Measurements from ENCODE around the gene USP16. TPM values are rescaled to one million over a fixed set of nuclear protein-coding genes. Genes with fewer than 3 reads are reported as not detected.
A peak's percentile ranks its signal among the peaks of the same experiment; 100 is the strongest.
"Not testable (repeated sequence)": the region's sequence is repeated elsewhere in the genome, so short reads cannot be mapped to it uniquely, and the experiment has no call there.

Gene USP16
- total RNA-seq, 2 donors from 2014 or later, result 23.2 to 28.1 TPM

GRCh38 chr21:29007135-29007534 is 17.3 kb upstream of the USP16 start:
- H3K4me3 ChIP-seq, result no peak overlapping the region
- TF ChIP-seq, protein P1, sequence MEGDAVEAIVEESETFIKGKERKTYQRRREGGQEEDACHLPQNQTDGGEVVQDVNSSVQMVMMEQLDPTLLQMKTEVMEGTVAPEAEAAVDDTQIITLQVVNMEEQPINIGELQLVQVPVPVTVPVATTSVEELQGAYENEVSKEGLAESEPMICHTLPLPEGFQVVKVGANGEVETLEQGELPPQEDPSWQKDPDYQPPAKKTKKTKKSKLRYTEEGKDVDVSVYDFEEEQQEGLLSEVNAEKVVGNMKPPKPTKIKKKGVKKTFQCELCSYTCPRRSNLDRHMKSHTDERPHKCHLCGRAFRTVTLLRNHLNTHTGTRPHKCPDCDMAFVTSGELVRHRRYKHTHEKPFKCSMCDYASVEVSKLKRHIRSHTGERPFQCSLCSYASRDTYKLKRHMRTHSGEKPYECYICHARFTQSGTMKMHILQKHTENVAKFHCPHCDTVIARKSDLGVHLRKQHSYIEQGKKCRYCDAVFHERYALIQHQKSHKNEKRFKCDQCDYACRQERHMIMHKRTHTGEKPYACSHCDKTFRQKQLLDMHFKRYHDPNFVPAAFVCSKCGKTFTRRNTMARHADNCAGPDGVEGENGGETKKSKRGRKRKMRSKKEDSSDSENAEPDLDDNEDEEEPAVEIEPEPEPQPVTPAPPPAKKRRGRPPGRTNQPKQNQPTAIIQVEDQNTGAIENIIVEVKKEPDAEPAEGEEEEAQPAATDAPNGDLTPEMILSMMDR (IDR thresholded peaks at IDR 0.05), result no peak

GRCh38 chr21:29007810-29008209 is 16.7 kb upstream of the USP16 start:
- Histone ChIP-seq H3K4me1 (no peaks in the 10 kb centered on the region), H3K36me3 (peaks cover 8% of the 10 kb centered on the region), H3K4me3 (no peak overlapping the region), H3K27ac (no peak overlapping the region), H3K27me3 (no peaks in the 10 kb centered on the region), H3K9me3 (no peaks in the 10 kb centered on the region)
- DNase-seq (ENCODE audit: low spot score), result no peak
- TF ChIP-seq, protein P1 (IDR thresholded peaks at IDR 0.05), result no peak

More at GRCh38 chr21:29007135-29007534, 17.3 kb upstream of the USP16 start:
- no peaks in the 10 kb centered on the region for H3K27me3 ChIP-seq
- H3K36me3 ChIP-seq, result peaks cover 8% of the 10 kb centered on the region
- H3K27ac ChIP-seq, result no peak overlapping the region
- no peak for DNase-seq (ENCODE audit: low spot score)
- H3K9me3 ChIP-seq, result no peaks in the 10 kb centered on the region
- no peaks in the 10 kb centered on the region for H3K4me1 ChIP-seq

GRCh38 chr21:29008367-29008766 is 16.1 kb upstream of the USP16 start:
- no peaks in the 10 kb centered on the region for H3K4me1 ChIP-seq
- DNase-seq (ENCODE audit: low spot score), result no peak
- peaks cover 8% of the 10 kb centered on the region for H3K36me3 ChIP-seq
- TF ChIP-seq, protein P1 (IDR thresholded peaks at IDR 0.05), result no peak
- no peaks in the 10 kb centered on the region for H3K27me3 ChIP-seq
- H3K9me3 ChIP-seq, result no peaks in the 10 kb centered on the region
- H3K4me3 ChIP-seq, result no peak overlapping the region
- no peak overlapping the region for H3K27ac ChIP-seq

DNA sequence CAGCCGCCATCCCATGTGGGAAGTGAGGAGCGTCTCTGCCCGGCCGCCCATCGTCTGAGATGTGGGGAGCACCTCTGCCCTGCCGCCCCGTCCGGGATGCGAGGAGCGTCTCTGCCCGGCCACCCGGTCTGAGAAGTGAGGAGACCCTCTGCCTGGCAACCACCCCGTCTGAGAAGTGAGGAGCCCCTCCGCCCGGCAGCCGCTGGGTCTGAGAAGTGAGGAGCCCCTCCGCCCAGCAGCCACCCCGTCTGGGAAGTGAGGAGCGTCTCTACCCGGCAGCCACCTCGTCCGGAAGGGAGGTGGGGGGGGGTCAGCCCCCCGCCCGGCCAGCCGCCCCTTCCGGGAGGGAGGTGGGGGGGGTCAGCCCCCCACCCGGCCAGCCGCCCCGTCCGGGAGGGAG is 13.2 kb upstream of the USP16 start:
- DNase-seq (ENCODE audit: low spot score); H3K9me3 ChIP-seq; H3K27ac ChIP-seq; H3K4me3 ChIP-seq; H3K4me1 ChIP-seq; H3K27me3 ChIP-seq; H3K36me3 ChIP-seq: not testable (repeated sequence)

GRCh38 chr21:29017639-29018237 is 6.7 kb upstream of the USP16 start:
- DNase-seq (ENCODE audit: low spot score), result no peak
- TF ChIP-seq, protein P1 (IDR thresholded peaks at IDR 0.05), result no peak
- H3K27me3 ChIP-seq, result no peaks in the 10 kb centered on the region
- H3K27ac ChIP-seq, result no peak overlapping the region
- H3K9me3 ChIP-seq, result no peaks in the 10 kb centered on the region
- H3K36me3 ChIP-seq, result no peaks in the 10 kb centered on the region
- peak overlapping the region in 1 of 2 donors; percentile 97 for H3K4me3 ChIP-seq
- H3K4me1 ChIP-seq, result peaks cover 0 to 21% of the 10 kb centered on the region in 2 donors

GRCh38 chr21:29018540-29018939 is 5.9 kb upstream of the USP16 start:
- Histone ChIP-seq H3K27me3 (no peaks in the 10 kb centered on the region), H3K36me3 (no peaks in the 10 kb centered on the region), H3K27ac (peak overlapping the region; percentile 72 to 82), H3K4me1 (peaks cover 0 to 21% of the 10 kb centered on the region in 2 donors), H3K9me3 (no peaks in the 10 kb centered on the region), H3K4me3 (peak overlapping the region; percentile 63 to 97)
- no peak for DNase-seq (ENCODE audit: low spot score)
- TF ChIP-seq, protein P1 (IDR thresholded peaks at IDR 0.05), result no peak
